Heart right ventricle (tissue), 16 donors: ENCODE measurements around the gene CEP72. TPM values are rescaled to one million over a fixed set of nuclear protein-coding genes. Genes with fewer than 3 reads are reported as not detected.
"Not testable (repeated sequence)": the region's sequence is repeated elsewhere in the genome, so short reads cannot be mapped to it uniquely, and the experiment has no call there.

ENCODE experiments used
- ATAC-seq, 8 donors: fragments of 200-7000 bp; cut with Tn5 transposase; one replicate each; pipeline ENCODE4 v1.9.1; 2020; ENCODE audit warnings: mild to moderate bottlenecking in 8 of 8, moderate library complexity in 8 of 8, moderate number of reproducible peaks in 1 of 8
- DNase-seq, 2 donors: peaks; one replicate each; pipeline ENCODE4 v3.0.0-alpha.2; 2020
- H3K27ac ChIP-seq, 10 donors: fragments of 200-600 bp; sonication (generic) in 2 of 10; one replicate each; pipeline versions ENCODE4 v1.5.0 to v1.8.0; 2020 to 2022; ENCODE audit warnings: mild to moderate bottlenecking in 3 of 10
- H3K27me3 ChIP-seq, 7 donors: fragments of 200-600 bp; one replicate each; pipeline ENCODE4 v1.8.0; 2021 to 2022; ENCODE audit warnings: mild to moderate bottlenecking in 2 of 7
- H3K36me3 ChIP-seq, 9 donors: fragments of 200-600 bp; sonication (generic) in 1 of 9; one replicate each; pipeline versions ENCODE4 v1.5.0 to v1.8.0; 2020 to 2022; ENCODE audit warnings: mild to moderate bottlenecking in 2 of 9
- H3K4me1 ChIP-seq, 9 donors: fragments of 200-600 bp; sonication (generic) in 1 of 9; one replicate each; pipeline versions ENCODE4 v1.5.0 to v1.8.0; 2020 to 2022; ENCODE audit warnings: mild to moderate bottlenecking in 4 of 9
- H3K4me3 ChIP-seq, 10 donors: fragments of 200-600 bp; sonication (generic) in 2 of 10; one replicate each; pipeline versions ENCODE4 v1.5.0 to v1.8.0; 2020 to 2022; ENCODE audit warnings: mild to moderate bottlenecking in 7 of 10, moderate library complexity in 2 of 10
- H3K9me3 ChIP-seq, 11 donors: fragments of 200-600 bp in 10 of 11; sonication (generic) in 2 of 11; one replicate each; pipeline versions ENCODE4 v1.5.0 to v1.8.0; 2013 to 2022; ENCODE audit warnings: mild to moderate bottlenecking in 2 of 11, control low read depth in 1 of 11, moderate library complexity in 1 of 11
- CTCF ChIP-seq, 9 donors: fragments of 200-600 bp; sonication (generic) in 2 of 9; IDR thresholded peaks; one replicate each; pipeline versions ENCODE4 v1.5.0 to v1.8.0; 2021 to 2022; ENCODE audit warnings: antibody characterized with exemption in 9 of 9, mild to moderate bottlenecking in 5 of 9, moderate library complexity in 1 of 9
- WGBS, 2 donors: extraction: QIAGEN DNeasy Blood & Tissue Kit; methylation state at CpG; one replicate each; pipeline ENCODE4 v1.1.7; 2013; ENCODE audit warnings: inconsistent platforms in 1 of 2; 5-methylcytosine and 5-hydroxymethylcytosine counted together
- intact Hi-C, 10 donors: fragments of 100-400 bp; cut with DNase I; formaldehyde crosslinking; loops; one replicate each; pipeline versions ENCODE4 v1.11.1 to v1.14.2; 2022
- polyA plus RNA-seq, 2 donors: library from polyadenylated mRNA; stranded (reverse); fragments of 200-250 nt; gene quantifications; one replicate each; pipeline ENCODE4 v1.2.3, GENCODE V29; 2013
- total RNA-seq, 10 donors: library from RNA; stranded (reverse); fragmentation: NEBNext Ultra II Directional in 3 of 10; extraction: Animal tissue kit (Norgen Biotek cat#: 25700) in 3 of 10; gene quantifications; one replicate each; pipeline versions ENCODE4 v1.2.1 to v1.2.4, GENCODE V29; 2021 to 2023
- donor health status: Arrhythmogenic right ventricular cardiomyopathy.
- donor health status: ischemic (EF 13 %, LVEDD 7.1; RV severe dilation, severe dysfunction).
- donor health status: healthy with polysubstance abuse.
- donor health status: DM: no; HTN: yes; CAD: no.
- donor health status: DM: no; HTN: no; CAD: no.
- donor health status: ischemic (EF 25% LVEDD 6.9; RV normal size, moderate dysfunction).
- donor health status: ischemic (EF 25% LVEDD 5.7; RV mildly dilated, moderate dysfunction).
- donor health status: healthy.
- donor health status: DM: yes; HTN: yes; CAD: no.
- donor health status: Ischemic cardiomyopathy.
- donor health status: ischemic (EF 35%, LVEDD 5.7; RV mildly dilated, moderate dysfunction).
- donor health status: nonischemic (EF 11% LVEDD 7.7; RV severe dilation, severe dysfunction).
- donor health status: DM: yes; HTN: yes; CAD: no.
- donor health status: PGD.
- donor health status: ischemic (EF 29% LVEDD 5.4; RV normal size, mild dysfunction).
- donor health status: nonischemic (EF 23%, LVEDD 6.1; RV moderate dilation, normal function).

The CEP72 gene
- total and polyA plus RNA-seq, 12 donors = 0.66 to 2.4 (median 1.4) TPM

DNA sequence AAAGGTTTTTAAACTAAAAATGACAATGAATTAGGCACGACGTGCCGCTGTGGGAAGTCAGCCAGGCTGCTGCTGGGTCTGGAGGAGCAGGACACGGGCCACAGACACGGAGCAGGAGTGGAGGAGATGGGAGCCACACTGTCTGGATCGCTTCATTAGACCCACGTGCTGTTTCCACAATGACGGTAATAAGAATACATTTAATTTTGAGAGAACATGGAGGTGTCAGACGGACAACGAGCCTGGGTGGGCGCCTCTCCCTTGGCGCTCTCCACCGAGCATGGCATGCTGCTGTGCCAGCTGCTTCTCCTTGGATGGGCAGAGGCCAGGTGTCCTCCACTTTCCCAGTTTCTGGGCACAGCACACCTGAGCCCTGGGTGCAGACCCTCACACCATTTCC, 68.7 kb downstream of the CEP72 start:
- H3K27ac ChIP-seq, H3K9me3 ChIP-seq, H3K36me3 ChIP-seq, DNase-seq, H3K27me3 ChIP-seq, H3K4me3 ChIP-seq, ATAC-seq: not testable (repeated sequence)
- intact Hi-C loops = loop anchor here in 5 of 10 donors (5.0 to 10.0 kb wide), 3 partner anchors 91 to 96 kb away; no protein-coding TSS in a partner anchor
- WGBS, 2 donors = 80 to 84% methylated on average over 13 of the region's 13 CpGs
- H3K4me1 ChIP-seq = peaks cover 0 to 20% (median 0%) of the 10 kb centered on the region in 9 donors

GRCh38 chr5:681317-682191, 69.4 kb downstream of the CEP72 start:
- intact Hi-C loops = loop anchor here in 6 of 10 donors (2.0 to 10.0 kb wide), 4 partner anchors 91 to 96 kb away; no protein-coding TSS in a partner anchor
- not testable (repeated sequence) for H3K36me3 ChIP-seq, H3K9me3 ChIP-seq, H3K27me3 ChIP-seq, ATAC-seq, H3K4me3 ChIP-seq, H3K27ac ChIP-seq, DNase-seq
- H3K4me1 ChIP-seq = peaks cover 0 to 18% (median 0%) of the 10 kb centered on the region in 9 donors
- WGBS, 2 donors = 92 to 93% methylated on average over 17 of the region's 17 CpGs

- H3K9me3 ChIP-seq, ATAC-seq, H3K27ac ChIP-seq, H3K36me3 ChIP-seq, H3K4me3 ChIP-seq, DNase-seq, H3K27me3 ChIP-seq: not testable (repeated sequence)
- intact Hi-C loops = loop anchor here in 6 of 10 donors (2.0 to 10.0 kb wide), 4 partner anchors 90 to 95 kb away; no protein-coding TSS in a partner anchor
- H3K4me1 ChIP-seq = peaks cover 0 to 18% (median 0%) of the 10 kb centered on the region in 9 donors
- 96 to 100% methylated on average over 1 to 3 of the region's 3 CpGs for WGBS, 2 donors
Observed at GRCh38 chr5:682216-682615, 70.1 kb downstream of the CEP72 start.

DNA sequence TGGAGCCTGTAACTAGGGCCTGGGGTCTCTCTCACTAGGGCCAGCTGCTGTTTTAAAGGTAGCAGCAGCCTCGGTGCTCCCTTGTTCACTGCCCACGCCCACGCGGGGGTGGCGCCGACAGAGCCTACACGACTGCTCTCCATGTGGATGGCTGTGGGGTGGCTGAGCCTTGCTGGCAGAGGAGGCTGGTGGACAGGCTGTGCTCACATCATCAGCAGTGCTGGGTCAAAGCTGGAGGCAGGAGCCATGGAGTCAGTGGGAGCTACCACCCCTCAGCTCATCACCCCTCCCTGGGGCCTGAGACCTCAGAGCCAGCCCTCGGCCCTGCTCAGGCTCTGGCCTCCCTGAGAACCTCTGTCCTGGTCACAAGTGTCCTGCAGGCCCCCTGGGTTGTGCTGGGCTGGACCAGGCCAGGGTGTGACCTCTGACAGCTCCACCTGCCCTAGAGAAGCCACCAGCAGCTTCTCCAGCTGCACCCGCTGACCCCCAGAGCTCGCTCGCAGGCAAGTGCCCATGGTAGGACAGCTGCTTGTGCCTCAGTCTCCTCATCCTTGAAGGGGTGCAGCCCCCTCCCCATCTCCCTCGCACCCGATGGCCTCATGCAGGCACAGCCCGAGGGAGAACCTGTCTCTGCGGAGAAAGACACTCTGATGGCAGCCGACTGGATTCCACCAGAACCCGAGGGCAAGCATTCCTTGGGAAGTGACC, 70.7 kb downstream of the CEP72 start:
- peaks cover 0 to 18% (median 0%) of the 10 kb centered on the region in 9 donors for H3K4me1 ChIP-seq
- ATAC-seq = not testable (repeated sequence)

DNA sequence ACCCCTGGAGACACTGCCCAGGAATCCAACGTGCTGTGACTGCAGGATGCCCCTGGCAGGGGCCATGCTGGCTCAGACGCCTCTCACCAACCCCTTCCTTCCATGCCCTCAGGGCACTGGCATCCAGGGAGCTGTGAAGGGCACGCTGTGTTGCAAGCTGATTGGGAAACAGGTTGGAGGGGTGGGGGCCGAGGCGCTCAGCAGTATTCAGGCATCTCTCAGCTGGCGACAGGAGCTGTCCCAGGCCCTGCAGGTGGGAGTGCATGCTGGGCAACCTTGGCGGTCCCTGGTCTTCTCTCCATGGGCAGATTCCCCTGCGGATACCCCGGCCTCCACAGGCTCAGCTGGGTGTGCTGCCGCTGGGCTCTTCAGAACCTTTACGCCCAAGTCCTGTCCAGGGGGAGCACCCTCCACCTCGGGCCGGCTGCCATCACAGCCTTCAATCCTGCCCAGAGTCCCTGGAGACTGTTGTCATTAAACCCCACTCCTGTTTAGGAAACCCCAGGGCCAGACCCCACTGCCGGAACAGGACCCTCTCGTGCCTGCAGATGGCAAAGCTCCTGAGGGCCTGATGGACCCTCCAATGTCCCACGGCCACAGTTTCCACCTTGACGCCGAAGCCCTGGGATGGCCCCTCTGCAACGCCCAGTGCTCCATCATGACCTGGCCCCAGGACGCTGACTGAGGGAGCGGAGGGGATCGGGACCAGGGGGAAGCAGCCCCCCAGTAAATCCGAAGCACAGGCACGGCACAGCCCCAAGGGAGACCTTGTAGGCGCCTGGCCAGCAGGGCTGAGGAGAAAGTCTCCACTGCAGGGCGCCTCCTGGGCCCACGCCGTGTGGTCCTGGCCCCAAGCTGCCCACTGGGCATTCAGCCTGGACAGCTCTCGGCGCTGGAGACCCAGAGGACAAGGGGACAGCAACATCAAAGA, 71.7 kb downstream of the CEP72 start:
- 76 to 81% methylated on average over 30 of the region's 30 CpGs for WGBS, 2 donors
- Histone ChIP-seq H3K36me3 (no peaks in the 10 kb centered on the region), H3K27me3 (no peaks in the 10 kb centered on the region), H3K9me3 (no peaks in the 10 kb centered on the region), H3K27ac (peak overlapping the region in 1 of 10 donors; percentile 40), H3K4me1 (peaks cover 0 to 18% (median 0%) of the 10 kb centered on the region in 9 donors), H3K4me3 (no peak overlapping the region)
- DNase-seq (no peak), ATAC-seq (peak in 5 of 8 donors; percentile 23 to 83 (median 75))
- TF ChIP-seq CTCF (IDR thresholded peaks at IDR 0.05) = no peak
- intact Hi-C loops = loop anchor here in 6 of 10 donors (2.0 to 10.0 kb wide), 4 partner anchors 88 to 93 kb away; no protein-coding TSS in a partner anchor

More for the DNA sequence above, 70.7 kb downstream of the CEP72 start:
- not testable (repeated sequence) for H3K27me3 ChIP-seq, H3K36me3 ChIP-seq, H3K9me3 ChIP-seq, H3K4me3 ChIP-seq, DNase-seq
- intact Hi-C loops = loop anchor here in 6 of 10 donors (2.0 to 10.0 kb wide), 4 partner anchors 89 to 94 kb away; no protein-coding TSS in a partner anchor
- 81% methylated on average over 17 of the region's 17 CpGs for WGBS, 2 donors
- peak overlapping the region in 2 of 10 donors; percentile 45 to 49 for H3K27ac ChIP-seq
